AG09319 (cell line): Measurements from ENCODE around the gene RTP5.

Source experiments
- DNase-seq: peaks from one replicate; pipeline ENCODE4 v3.0.0-alpha.2; 2010; ENCODE audit warnings: low read depth; ENCODE audit errors: extremely low read depth
- CTCF ChIP-seq: IDR thresholded peaks from 2 replicates; pipeline ENCODE4 v1.5.1; 2011; ENCODE audit warnings: low read depth, mild to moderate bottlenecking, inconsistent platforms, low read length, moderate library complexity

RTP5 gene

GRCh38 chr2:241848761-241849615 is 20.5 kb upstream of the RTP5 start:
- DNase-seq: no peak
- no peak for TF ChIP-seq CTCF

GRCh38 chr2:241849616-241850543 is 19.6 kb upstream of the RTP5 start:
- no peak for DNase-seq

GRCh38 chr2:241850544-241851324 is 18.8 kb upstream of the RTP5 start:
- no peak for DNase-seq
- no peak for TF ChIP-seq CTCF

More at GRCh38 chr2:241849616-241850543, 19.6 kb upstream of the RTP5 start:
- TF ChIP-seq CTCF: no peak

- TF ChIP-seq CTCF: no peak
- DNase-seq: no peak
These were observed 18.0 kb upstream of the RTP5 start for GRCh38 chr2:241851325-241852115.

- no peak for TF ChIP-seq CTCF
- no peak for DNase-seq
These were observed 17.2 kb upstream of the RTP5 start for GRCh38 chr2:241852116-241852980.
